Endodermal cell (in vitro differentiated cells): ENCODE data around the gene HOXC9. TPM values are rescaled to one million over a fixed set of nuclear protein-coding genes. Genes with fewer than 3 reads are reported as not detected.

Source experiments
- DNase-seq: peaks from one replicate; pipeline ENCODE4 v3.0.0-alpha.2; 2017
- H3K27ac ChIP-seq: 2 replicates; pipeline ENCODE4 v1.5.1; 2013; ENCODE audit warnings: mild to moderate bottlenecking, low read depth, low read length, moderate library complexity
- H3K27me3 ChIP-seq: 2 replicates; pipeline ENCODE4 v1.6.1; 2013; ENCODE audit warnings: mild to moderate bottlenecking, low read length, moderate library complexity; ENCODE audit not compliant: insufficient read depth, control insufficient read depth, poor library complexity, severe bottlenecking
- H3K36me3 ChIP-seq: 2 replicates; pipeline ENCODE4 v1.7.0; 2013; ENCODE audit warnings: mild to moderate bottlenecking, low read length, moderate library complexity; ENCODE audit not compliant: control insufficient read depth, insufficient read depth
- H3K4me1 ChIP-seq: one replicate; pipeline ENCODE4 v1.7.0; 2013; ENCODE audit warnings: low read length; ENCODE audit not compliant: control insufficient read depth, insufficient read depth
- H3K4me3 ChIP-seq: 2 replicates; pipeline ENCODE4 v1.5.1; 2013; ENCODE audit warnings: mild to moderate bottlenecking, low read length, moderate library complexity
- H3K9ac ChIP-seq: 2 replicates; pipeline ENCODE4 v1.6.1; 2013; ENCODE audit warnings: mild to moderate bottlenecking, low read length, moderate library complexity; ENCODE audit not compliant: poor library complexity, severe bottlenecking; ENCODE audit errors: extremely low read depth
- H3K9me3 ChIP-seq: 2 replicates; pipeline ENCODE4 v1.6.1; 2013; ENCODE audit warnings: mild to moderate bottlenecking, low read length, moderate library complexity; ENCODE audit not compliant: control insufficient read depth
- H3K27ac Mint-ChIP-seq: 2 replicates; pipeline ENCODE4 v1.8.0; 2020; ENCODE audit warnings: mixed read lengths
- H3K27me3 Mint-ChIP-seq: 2 replicates; pipeline ENCODE4 v1.8.0; 2021; ENCODE audit warnings: mild to moderate bottlenecking, mixed read lengths; ENCODE audit not compliant: insufficient read depth
- H3K36me3 Mint-ChIP-seq: 2 replicates; pipeline ENCODE4 v1.8.0; 2020; ENCODE audit warnings: low read depth, mixed read lengths
- H3K4me1 Mint-ChIP-seq: 2 replicates; pipeline ENCODE4 v1.8.0; 2020; ENCODE audit warnings: mixed read lengths
- H3K4me3 Mint-ChIP-seq: 2 replicates; pipeline ENCODE4 v1.8.0; 2020; ENCODE audit warnings: mild to moderate bottlenecking, moderate library complexity, mixed read lengths
- H3K9me3 Mint-ChIP-seq: 2 replicates; pipeline ENCODE4 v1.8.0; 2020; ENCODE audit warnings: mild to moderate bottlenecking, mixed read lengths
- WGBS, 2 experiments: methylation state at CpG; one replicate each; pipeline versions ENCODE4 v1.1.5 to v1.1.7; 2013; ENCODE audit warnings: missing lambda C conversion rate in 2 of 2, mixed read lengths in 1 of 2; ENCODE audit not compliant: insufficient coverage in 1 of 2, insufficient read length in 1 of 2; 5-methylcytosine and 5-hydroxymethylcytosine counted together
- total RNA-seq, 2 donors: library from RNA; stranded (reverse); fragmentation: NEBNext Ultra II Directional in 1 of 2; extraction: Animal tissue kit (Norgen Biotek cat#: 25700) in 1 of 2; gene quantifications; 2 replicates in 1 of 2; 3 replicates in 1 of 2; pipeline ENCODE4 v1.2.1, GENCODE V29; 2021
- TF ChIP-seq, protein P1 (sequence below): fragments of 200-600 bp; sonication (generic); conservative IDR thresholded peaks from 2 replicates; pipeline ENCODE4 v1.5.0; 2021; ENCODE audit warnings: antibody characterized with exemption, mild to moderate bottlenecking

Gene HOXC9
- total RNA-seq, 2 donors from 2014 or later: not detected

DNA sequence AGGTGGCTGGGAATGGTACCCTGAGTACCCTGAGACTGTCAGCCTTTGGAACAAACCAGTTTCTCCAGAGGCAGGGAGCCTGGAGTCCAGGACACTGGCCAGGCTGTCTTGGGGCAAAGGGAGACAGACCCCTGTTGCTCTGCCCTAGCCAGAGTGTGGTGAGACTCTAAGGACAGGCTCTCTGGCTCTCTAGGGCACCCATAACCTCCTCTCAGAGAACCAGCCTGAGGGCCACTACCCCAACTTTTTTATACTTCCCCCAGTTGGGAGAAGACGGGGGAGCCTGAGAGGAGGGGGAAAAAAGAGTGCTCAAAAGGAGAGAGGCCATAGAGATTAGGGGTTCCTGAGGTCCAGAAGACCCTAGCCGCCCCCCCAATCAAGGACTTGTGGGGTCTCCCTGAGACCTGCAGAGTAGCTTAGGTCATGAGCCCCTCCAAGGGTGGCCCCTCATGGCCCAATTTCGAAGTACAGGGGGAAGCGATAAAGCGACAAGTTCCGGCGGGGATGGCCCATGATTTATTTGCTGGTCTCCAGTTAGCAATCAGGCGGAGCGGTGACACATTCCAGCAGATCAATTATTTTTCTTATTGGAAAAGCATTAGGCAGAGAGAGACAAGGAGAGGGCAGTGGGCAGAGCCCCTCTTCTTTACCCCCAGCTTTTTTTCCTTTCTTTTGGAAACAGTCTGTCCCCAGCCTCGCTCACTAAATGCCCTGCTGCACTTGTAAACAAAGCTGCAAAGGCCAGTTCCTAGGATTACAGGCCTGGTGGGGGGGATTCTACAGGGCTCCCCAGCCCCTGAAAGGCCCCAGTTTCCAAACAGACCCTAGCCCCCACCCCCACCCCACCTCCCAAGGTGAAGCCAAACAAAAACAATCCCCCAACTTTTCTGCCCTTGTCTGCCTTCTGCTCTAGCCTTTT is 10.4 kb downstream of the HOXC9 start:
- H3K27me3 Mint-ChIP-seq: peaks cover 99% of the 10 kb centered on the region
- peak overlapping the region; percentile 49 for H3K27ac ChIP-seq
- no peak overlapping the region for H3K4me3 ChIP-seq
- no peaks in the 10 kb centered on the region for H3K36me3 ChIP-seq
- no peaks in the 10 kb centered on the region for H3K9me3 ChIP-seq
- no peak overlapping the region for H3K4me3 Mint-ChIP-seq
- 4 to 17% methylated on average over 7 to 10 of the region's 10 CpGs for WGBS, 2 experiments
- H3K36me3 Mint-ChIP-seq: no peaks in the 10 kb centered on the region
- H3K9ac ChIP-seq: no peak overlapping the region
- DNase-seq: no peak
- peaks cover 99% of the 10 kb centered on the region for H3K27me3 ChIP-seq
- H3K4me1 ChIP-seq: no peaks in the 10 kb centered on the region
- H3K27ac Mint-ChIP-seq: no peak overlapping the region
- H3K9me3 Mint-ChIP-seq: peaks cover 3% of the 10 kb centered on the region
- TF ChIP-seq, protein P1, sequence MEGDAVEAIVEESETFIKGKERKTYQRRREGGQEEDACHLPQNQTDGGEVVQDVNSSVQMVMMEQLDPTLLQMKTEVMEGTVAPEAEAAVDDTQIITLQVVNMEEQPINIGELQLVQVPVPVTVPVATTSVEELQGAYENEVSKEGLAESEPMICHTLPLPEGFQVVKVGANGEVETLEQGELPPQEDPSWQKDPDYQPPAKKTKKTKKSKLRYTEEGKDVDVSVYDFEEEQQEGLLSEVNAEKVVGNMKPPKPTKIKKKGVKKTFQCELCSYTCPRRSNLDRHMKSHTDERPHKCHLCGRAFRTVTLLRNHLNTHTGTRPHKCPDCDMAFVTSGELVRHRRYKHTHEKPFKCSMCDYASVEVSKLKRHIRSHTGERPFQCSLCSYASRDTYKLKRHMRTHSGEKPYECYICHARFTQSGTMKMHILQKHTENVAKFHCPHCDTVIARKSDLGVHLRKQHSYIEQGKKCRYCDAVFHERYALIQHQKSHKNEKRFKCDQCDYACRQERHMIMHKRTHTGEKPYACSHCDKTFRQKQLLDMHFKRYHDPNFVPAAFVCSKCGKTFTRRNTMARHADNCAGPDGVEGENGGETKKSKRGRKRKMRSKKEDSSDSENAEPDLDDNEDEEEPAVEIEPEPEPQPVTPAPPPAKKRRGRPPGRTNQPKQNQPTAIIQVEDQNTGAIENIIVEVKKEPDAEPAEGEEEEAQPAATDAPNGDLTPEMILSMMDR: no peak
- H3K4me1 Mint-ChIP-seq: peaks cover 3% of the 10 kb centered on the region

DNA sequence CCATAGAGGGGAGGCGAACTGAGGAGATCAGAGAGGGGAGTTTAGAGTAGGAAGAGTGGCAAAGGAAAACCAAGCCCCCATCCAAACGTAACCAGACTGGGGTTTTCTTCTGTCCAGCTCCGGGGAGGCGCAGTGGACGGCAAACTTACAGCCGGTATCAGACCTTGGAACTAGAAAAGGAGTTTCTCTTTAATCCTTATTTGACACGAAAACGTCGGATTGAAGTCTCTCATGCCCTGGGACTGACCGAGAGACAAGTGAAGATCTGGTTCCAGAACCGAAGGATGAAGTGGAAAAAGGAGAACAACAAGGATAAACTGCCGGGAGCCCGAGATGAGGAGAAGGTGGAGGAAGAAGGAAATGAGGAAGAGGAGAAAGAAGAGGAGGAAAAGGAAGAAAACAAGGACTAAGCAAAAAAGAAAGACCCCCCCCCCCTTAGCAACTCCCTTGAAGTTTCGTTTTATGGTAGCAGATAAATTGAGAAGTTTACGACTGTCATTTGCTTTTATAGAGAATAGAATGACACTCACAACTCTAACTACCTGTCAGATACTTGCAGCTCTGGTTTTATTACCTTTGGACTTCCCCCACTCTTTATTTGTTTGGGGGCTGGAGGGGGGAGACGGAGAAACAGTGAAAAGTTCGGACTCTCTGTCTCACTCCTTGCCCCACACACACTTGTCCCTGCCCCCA is 11.2 kb downstream of the HOXC9 start:
- peaks cover 99% of the 10 kb centered on the region for H3K27me3 ChIP-seq
- no peaks in the 10 kb centered on the region for H3K9me3 ChIP-seq
- peaks cover 3% of the 10 kb centered on the region for H3K9me3 Mint-ChIP-seq
- no peak overlapping the region for H3K9ac ChIP-seq
- no peak overlapping the region for H3K4me3 ChIP-seq
- peaks cover 2% of the 10 kb centered on the region for H3K4me1 Mint-ChIP-seq
- no peak overlapping the region for H3K4me3 Mint-ChIP-seq
- H3K36me3 ChIP-seq: no peaks in the 10 kb centered on the region
- no peaks in the 10 kb centered on the region for H3K36me3 Mint-ChIP-seq
- H3K27me3 Mint-ChIP-seq: peaks cover 99% of the 10 kb centered on the region
- TF ChIP-seq, protein P1: no peak
- no peaks in the 10 kb centered on the region for H3K4me1 ChIP-seq
- H3K27ac Mint-ChIP-seq: no peak overlapping the region
- no peak overlapping the region for H3K27ac ChIP-seq
- WGBS, 2 experiments: 12 to 13% methylated on average over 10 to 13 of the region's 17 CpGs
- DNase-seq: no peak

DNA sequence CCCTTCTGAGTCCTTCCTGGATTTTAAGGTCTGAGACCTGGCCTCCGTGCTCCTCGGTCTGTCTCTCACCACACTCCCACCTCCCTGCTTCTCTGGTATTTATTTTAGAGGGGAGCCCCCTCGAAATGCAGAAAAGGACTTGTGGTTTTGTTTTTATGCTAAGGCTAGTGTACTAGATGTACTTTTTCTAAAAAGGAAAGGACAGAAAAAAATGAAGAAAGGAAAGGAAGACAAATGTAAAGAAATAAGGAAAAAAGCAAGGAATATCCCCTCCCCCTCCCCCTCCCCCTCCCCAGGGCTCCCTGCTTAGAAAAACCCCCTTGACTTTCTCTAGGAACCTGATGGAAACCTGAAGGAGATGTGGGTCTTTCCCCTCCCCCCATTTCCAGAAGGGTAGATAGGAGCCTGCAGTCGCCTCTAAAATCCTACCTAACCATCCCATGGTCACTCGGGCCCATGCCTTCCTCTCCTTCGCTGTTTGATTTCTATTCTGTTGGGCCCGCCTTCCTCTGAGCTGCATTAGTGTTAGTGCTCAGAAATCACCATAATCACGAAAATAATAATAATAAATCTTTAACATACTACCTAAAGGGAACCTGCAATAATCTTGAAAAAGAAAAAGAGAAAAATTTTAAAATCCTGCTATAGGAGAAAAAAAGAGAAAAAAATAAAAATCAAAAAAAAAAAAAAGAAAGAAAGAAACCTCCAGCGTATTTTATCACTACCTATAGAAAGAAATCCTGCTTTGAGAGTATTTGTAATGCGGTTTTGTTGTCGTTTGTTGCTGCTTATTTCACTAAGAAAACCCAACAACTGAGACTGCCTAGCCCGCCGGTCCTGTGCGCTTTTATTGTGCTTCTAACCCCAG is 11.9 kb downstream of the HOXC9 start:
- H3K27me3 ChIP-seq: peaks cover 99% of the 10 kb centered on the region
- peaks cover 3% of the 10 kb centered on the region for H3K9me3 Mint-ChIP-seq
- H3K4me1 Mint-ChIP-seq: no peaks in the 10 kb centered on the region
- H3K4me3 ChIP-seq: no peak overlapping the region
- no peak overlapping the region for H3K9ac ChIP-seq
- H3K27me3 Mint-ChIP-seq: peaks cover 99% of the 10 kb centered on the region
- no peak for DNase-seq
- H3K9me3 ChIP-seq: no peaks in the 10 kb centered on the region
- no peaks in the 10 kb centered on the region for H3K36me3 ChIP-seq
- WGBS, 2 experiments: 21 to 30% methylated on average over 6 to 13 of the region's 14 CpGs
- no peak overlapping the region for H3K27ac ChIP-seq
- H3K36me3 Mint-ChIP-seq: no peaks in the 10 kb centered on the region
- TF ChIP-seq, protein P1: no peak
- H3K27ac Mint-ChIP-seq: no peak overlapping the region
- H3K4me1 ChIP-seq: no peaks in the 10 kb centered on the region
- H3K4me3 Mint-ChIP-seq: no peak overlapping the region
